T-cell (primary cell): Measurements from ENCODE around the gene CEACAM16. TPM values are rescaled to one million over a fixed set of nuclear protein-coding genes. Genes with fewer than 3 reads are reported as not detected.

Experiments
- ATAC-seq, 4 experiments: fragments of 200-7000 bp in 3 of 4; fragments of 150-1000 bp in 1 of 4; cut with Tn5 transposase; replicated peaks in 1 of 4; 1 replicate in 3 of 4; 2 replicates in 1 of 4; pipeline ENCODE4 v1.10.0; 2021; ENCODE audit warnings: moderate library complexity in 3 of 4, mild to moderate bottlenecking in 2 of 4, moderate number of reproducible peaks in 1 of 4
- CTCF ChIA-PET, 2 donors: fragments of 300-600 bp; sonication (Branson Sonifier 250); formaldehyde crosslinking; loops; one replicate each; lab custom pipeline; 2022; ENCODE audit warnings: antibody characterized with exemption in 2 of 2; lab: Charles Lee
- POLR2A ChIA-PET, 2 donors: fragments of 300-600 bp; sonication (Branson Sonifier 250); formaldehyde crosslinking; loops; one replicate each; lab custom pipeline; 2022; ENCODE audit warnings: antibody characterized with exemption in 2 of 2; lab: Charles Lee
- DNase-seq, 35 experiments: peaks; one replicate each; pipeline versions ENCODE4 v3.0.0 to v3.0.0-alpha.2; 2013 to 2023
- H3K27ac ChIP-seq: one replicate; pipeline ENCODE4 v1.5.1; 2013; ENCODE audit warnings: low read length
- H3K27me3 ChIP-seq, 2 experiments: replicated peaks in 1 of 2; 1 replicate in 1 of 2; 2 replicates in 1 of 2; pipeline versions ENCODE4 v1.6.1 to v1.7.0; 2013; ENCODE audit warnings: low read length in 1 of 2, mixed read lengths in 1 of 2; ENCODE audit not compliant: control insufficient read depth in 2 of 2, insufficient read depth in 2 of 2; ENCODE audit errors: extremely low read depth in 1 of 2
- H3K36me3 ChIP-seq, 2 donors: 1 replicate in 1 of 2; 2 replicates in 1 of 2; pipeline versions ENCODE4 v1.6.1 to v1.7.0; 2013; ENCODE audit warnings: low read length in 1 of 2; ENCODE audit not compliant: control insufficient read depth in 2 of 2, insufficient read depth in 1 of 2; ENCODE audit errors: extremely low read depth in 1 of 2
- H3K4me1 ChIP-seq, 2 experiments: 1 replicate in 1 of 2; 2 replicates in 1 of 2; pipeline versions ENCODE4 v1.6.1 to v1.7.0; 2013; ENCODE audit warnings: low read length in 2 of 2, mixed read lengths in 1 of 2; ENCODE audit not compliant: insufficient read depth in 2 of 2, control insufficient read depth in 1 of 2; ENCODE audit errors: extremely low read depth in 1 of 2
- H3K4me3 ChIP-seq, 2 donors: 1 replicate in 1 of 2; 2 replicates in 1 of 2; pipeline versions ENCODE4 v1.5.1 to v1.7.0; 2013; ENCODE audit warnings: mild to moderate bottlenecking in 2 of 2, low read length in 1 of 2, moderate library complexity in 1 of 2; ENCODE audit not compliant: control insufficient read depth in 1 of 2; ENCODE audit errors: extremely low read depth in 1 of 2
- H3K9me3 ChIP-seq: 2 replicates; pipeline ENCODE4 v1.7.0; 2013
- H3K27ac Mint-ChIP-seq, 2 donors: one replicate each; pipeline ENCODE4 v1.8.0; 2020 to 2021; ENCODE audit warnings: mild to moderate bottlenecking in 2 of 2, mixed read lengths in 2 of 2
- H3K27me3 Mint-ChIP-seq, 2 donors: one replicate each; pipeline ENCODE4 v1.8.0; 2021 to 2022; ENCODE audit warnings: mixed read lengths in 2 of 2
- H3K36me3 Mint-ChIP-seq: one replicate; pipeline ENCODE4 v1.8.0; 2021; ENCODE audit warnings: mixed read lengths
- H3K4me1 Mint-ChIP-seq, 3 donors: one replicate each; pipeline ENCODE4 v1.8.0; 2020 to 2022; ENCODE audit warnings: mixed read lengths in 3 of 3, mild to moderate bottlenecking in 1 of 3
- H3K4me3 Mint-ChIP-seq, 3 donors: one replicate each; pipeline ENCODE4 v1.8.0; 2020 to 2022; ENCODE audit warnings: mild to moderate bottlenecking in 3 of 3, mixed read lengths in 3 of 3, moderate library complexity in 3 of 3
- H3K9me3 Mint-ChIP-seq, 3 donors: one replicate each; pipeline ENCODE4 v1.8.0; 2020 to 2022; ENCODE audit warnings: mixed read lengths in 3 of 3
- WGBS: methylation state at CpG from one replicate; pipeline ENCODE4 v1.1.5; 2013; ENCODE audit warnings: missing lambda C conversion rate; ENCODE audit not compliant: insufficient coverage; 5-methylcytosine and 5-hydroxymethylcytosine counted together
- total RNA-seq, 35 experiments: library from RNA in 6 of 35; stranded (reverse) in 6 of 35; fragments of 120-200 nt in 1 of 35; gene quantifications; one replicate each; pipeline versions ENCODE4 v1.2.1 to v1.2.4 and lab custom pipeline; 2013 to 2026

The CEACAM16 gene
- total RNA-seq, 5 donors from 2014 or later (not counting 1 experiment from before 2014, with no cell fraction given) = not detected

DNA sequence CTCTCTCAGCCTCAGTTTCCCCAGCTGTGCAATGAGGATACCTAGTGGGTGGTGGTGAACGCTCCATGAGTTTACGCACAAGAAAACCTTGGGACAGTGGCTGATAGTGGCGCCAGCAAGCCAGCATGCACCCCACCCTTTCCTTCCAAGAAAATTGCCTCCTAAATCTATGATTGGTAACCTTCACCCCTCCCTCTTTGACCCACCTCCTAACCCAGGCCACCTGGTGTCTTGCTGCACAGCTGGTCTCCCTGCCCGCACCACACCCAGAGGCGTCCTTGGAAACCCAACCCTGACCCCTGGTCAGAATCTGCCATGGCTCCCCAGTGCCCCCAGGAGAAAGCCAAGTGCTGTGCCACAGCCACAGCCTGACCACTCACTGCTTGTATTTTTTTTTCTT is 26.7 kb downstream of the CEACAM16 start:
- DNase-seq (no peak), ATAC-seq (no peak)
- Mint-ChIP-seq H3K9me3 (no peaks in the 10 kb centered on the region), H3K36me3 (no peaks in the 10 kb centered on the region), H3K27ac (no peak overlapping the region), H3K4me3 (no peak overlapping the region), H3K27me3 (no peaks in the 10 kb centered on the region), H3K4me1 (peaks cover 32 to 39% (median 38%) of the 10 kb centered on the region in 3 donors)
- Histone ChIP-seq H3K4me1 (peaks cover 2 to 45% of the 10 kb centered on the region in 2 experiments), H3K9me3 (no peaks in the 10 kb centered on the region), H3K27ac (no peak overlapping the region), H3K4me3 (no peak overlapping the region), H3K36me3 (no peaks in the 10 kb centered on the region), H3K27me3 (peaks cover 0 to 36% of the 10 kb centered on the region in 2 experiments)
- CTCF ChIA-PET = interaction anchor here (1.1 to 6.3 kb wide), 3 partner anchors 12 to 47 kb away, joined by 6 to 199 read pairs (median 45); no protein-coding TSS in a partner anchor
- no CpG with 5 or more reads among the region's 5 CpGs for WGBS
- POLR2A ChIA-PET = interaction anchor here in 1 of 2 donors (0.6 kb wide), 1 partner anchor 235 kb away, joined by 9 read pairs; no protein-coding TSS in a partner anchor

DNA sequence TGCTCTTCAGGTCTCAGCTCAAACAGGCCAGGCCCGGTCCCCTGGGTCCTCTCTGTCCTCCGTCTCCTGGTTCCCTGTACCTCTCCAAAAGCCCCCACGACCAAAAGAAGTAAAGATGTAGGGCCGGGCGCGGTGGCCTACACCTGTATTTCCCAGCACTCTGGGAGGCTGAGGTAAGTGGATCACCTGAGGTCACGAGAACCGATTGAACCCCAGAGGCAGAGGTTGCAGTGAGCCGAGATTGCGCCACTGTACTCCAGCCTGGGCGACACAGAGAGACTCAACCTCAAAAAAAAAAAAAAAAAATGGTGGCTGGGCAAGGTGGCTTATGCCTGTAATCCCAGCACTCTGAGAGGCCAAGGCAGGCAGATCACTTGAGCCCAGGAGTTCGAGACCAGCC is 27.5 kb downstream of the CEACAM16 start:
- no peak for ATAC-seq
- Histone ChIP-seq H3K36me3 (no peaks in the 10 kb centered on the region), H3K27me3 (peaks cover 0 to 38% of the 10 kb centered on the region in 2 experiments), H3K4me3 (no peak overlapping the region), H3K27ac (no peak overlapping the region), H3K4me1 (peaks cover 2 to 45% of the 10 kb centered on the region in 2 experiments), H3K9me3 (no peaks in the 10 kb centered on the region)
- DNase-seq = no peak
- ChIA-PET CTCF (interaction anchor here in 1 of 2 donors (1.1 to 6.3 kb wide), 2 partner anchors 12 to 47 kb away, joined by 6 to 199 read pairs; no protein-coding TSS in a partner anchor), POLR2A (interaction anchor here in 1 of 2 donors (0.6 kb wide), 1 partner anchor 234 kb away, joined by 9 read pairs; no protein-coding TSS in a partner anchor)
- Mint-ChIP-seq H3K27ac (no peak overlapping the region), H3K4me1 (peaks cover 32 to 39% (median 38%) of the 10 kb centered on the region in 3 donors), H3K27me3 (no peaks in the 10 kb centered on the region), H3K4me3 (no peak overlapping the region), H3K9me3 (no peaks in the 10 kb centered on the region), H3K36me3 (no peaks in the 10 kb centered on the region)
- 100% methylated on average over 4 of the region's 12 CpGs for WGBS

GRCh38 chr19:44728178-44728577 is 29.2 kb downstream of the CEACAM16 start:
- Mint-ChIP-seq H3K9me3 (no peaks in the 10 kb centered on the region), H3K27me3 (no peaks in the 10 kb centered on the region), H3K4me3 (no peak overlapping the region), H3K27ac (no peak overlapping the region), H3K36me3 (no peaks in the 10 kb centered on the region), H3K4me1 (peaks cover 25 to 32% (median 31%) of the 10 kb centered on the region in 3 donors)
- no peaks in the 10 kb centered on the region for H3K9me3 ChIP-seq
- H3K4me3 ChIP-seq = no peak overlapping the region
- peaks cover 2 to 33% of the 10 kb centered on the region in 2 experiments for H3K4me1 ChIP-seq
- H3K27me3 ChIP-seq = peaks cover 0 to 29% of the 10 kb centered on the region in 2 experiments
- H3K36me3 ChIP-seq = no peaks in the 10 kb centered on the region
- no peak for DNase-seq
- 62% methylated on average over 3 of the region's 6 CpGs for WGBS
- H3K27ac ChIP-seq = no peak overlapping the region
- POLR2A ChIA-PET = interaction anchor here in 1 of 2 donors (0.6 kb wide), 1 partner anchor 350 kb away, joined by 3 read pairs; no protein-coding TSS in a partner anchor
- no peak for ATAC-seq
- CTCF ChIA-PET = interaction anchor here (0.7 to 1.0 kb wide), 3 partner anchors 43 to 346 kb away, joined by 3 to 6 read pairs (median 4); no protein-coding TSS in a partner anchor

DNA sequence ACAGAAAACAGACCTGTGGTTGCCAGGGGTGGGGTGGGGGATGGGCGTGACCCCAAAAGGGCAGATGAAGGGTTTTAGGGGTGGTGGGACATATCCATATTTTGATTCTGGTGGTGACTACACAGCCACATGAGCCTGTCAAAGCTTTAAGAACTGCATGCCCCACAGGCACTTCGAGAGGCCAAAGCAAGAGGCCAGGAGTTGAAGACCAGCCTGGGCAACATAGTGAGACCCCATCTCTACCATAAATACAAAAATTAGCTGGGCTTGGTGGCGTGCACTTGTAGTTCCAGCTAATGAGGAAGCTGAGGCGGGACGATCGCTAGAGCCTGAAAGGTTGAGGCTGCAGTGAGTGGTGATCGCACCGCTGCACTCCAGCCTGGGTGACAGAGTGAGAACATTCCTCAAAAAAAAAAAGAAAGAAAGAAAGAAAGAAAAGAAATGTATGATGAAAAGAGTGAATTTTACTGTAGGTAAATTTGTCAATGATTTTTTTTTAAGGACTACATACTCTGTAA is 30.6 kb downstream of the CEACAM16 start:
- Histone ChIP-seq H3K9me3 (no peaks in the 10 kb centered on the region), H3K4me3 (no peak overlapping the region), H3K4me1 (peaks cover 2 to 21% of the 10 kb centered on the region in 2 experiments), H3K27ac (no peak overlapping the region), H3K36me3 (no peaks in the 10 kb centered on the region), H3K27me3 (peaks cover 0 to 15% of the 10 kb centered on the region in 2 experiments)
- DNase-seq (no peak), ATAC-seq (no peak)
- ChIA-PET CTCF (interaction anchor here (0.7 to 1.2 kb wide), 3 partner anchors 41 to 43 kb away, joined by 3 to 9 read pairs (median 4); no protein-coding TSS in a partner anchor), POLR2A (no interaction called here)
- Mint-ChIP-seq H3K9me3 (no peaks in the 10 kb centered on the region), H3K27me3 (no peaks in the 10 kb centered on the region), H3K36me3 (no peaks in the 10 kb centered on the region), H3K4me3 (no peak overlapping the region), H3K27ac (no peak overlapping the region), H3K4me1 (peaks cover 11 to 18% (median 18%) of the 10 kb centered on the region in 3 donors)
- no CpG with 5 or more reads among the region's 8 CpGs for WGBS

DNA sequence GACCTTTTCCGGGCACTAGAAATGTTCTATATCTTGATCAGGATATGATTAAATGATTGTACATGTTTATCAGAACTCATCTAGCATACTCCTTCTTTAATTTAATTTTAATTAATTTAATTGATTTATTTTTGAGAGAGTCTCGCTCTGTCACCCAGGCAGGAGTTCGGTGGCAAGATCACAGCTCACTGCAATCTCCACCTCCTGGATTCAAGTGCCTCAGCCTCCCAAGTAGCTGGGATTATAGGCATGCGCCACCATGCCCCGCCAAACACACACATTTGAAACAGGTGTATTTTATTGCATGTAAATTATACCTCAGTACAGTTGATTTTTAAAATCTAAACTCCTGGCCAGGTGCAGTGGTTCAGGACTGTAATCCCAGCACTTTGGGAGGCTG is 32.1 kb downstream of the CEACAM16 start:
- no peaks in the 10 kb centered on the region for H3K27me3 Mint-ChIP-seq
- DNase-seq (no peak), ATAC-seq (no peak)
- no peaks in the 10 kb centered on the region for H3K36me3 Mint-ChIP-seq
- H3K4me1 ChIP-seq = peaks cover 2 to 10% of the 10 kb centered on the region in 2 experiments
- no peak overlapping the region for H3K27ac Mint-ChIP-seq
- ChIA-PET POLR2A (no interaction called here), CTCF (no interaction called here)
- no CpG with 5 or more reads among the region's 5 CpGs for WGBS
- H3K36me3 ChIP-seq = no peaks in the 10 kb centered on the region
- H3K4me1 Mint-ChIP-seq = peaks cover 8 to 17% (median 12%) of the 10 kb centered on the region in 3 donors
- no peaks in the 10 kb centered on the region for H3K9me3 Mint-ChIP-seq
- no peak overlapping the region for H3K27ac ChIP-seq
- H3K9me3 ChIP-seq = no peaks in the 10 kb centered on the region
- no peak overlapping the region for H3K4me3 Mint-ChIP-seq
- no peak overlapping the region for H3K4me3 ChIP-seq
- H3K27me3 ChIP-seq = peaks cover 0 to 5% of the 10 kb centered on the region in 2 experiments

GRCh38 chr19:44731622-44732021 is 32.7 kb downstream of the CEACAM16 start:
- ATAC-seq = no peak
- no peak overlapping the region for H3K27ac Mint-ChIP-seq
- H3K4me1 Mint-ChIP-seq = peaks cover 8 to 17% (median 10%) of the 10 kb centered on the region in 3 donors
- Histone ChIP-seq H3K4me1 (peaks cover 2 to 10% of the 10 kb centered on the region in 2 experiments), H3K27ac (no peak overlapping the region), H3K9me3 (no peaks in the 10 kb centered on the region), H3K27me3 (peaks cover 0 to 5% of the 10 kb centered on the region in 2 experiments), H3K36me3 (no peaks in the 10 kb centered on the region), H3K4me3 (no peak overlapping the region)
- H3K9me3 Mint-ChIP-seq = no peaks in the 10 kb centered on the region
- H3K27me3 Mint-ChIP-seq = no peaks in the 10 kb centered on the region
- ChIA-PET CTCF (no interaction called here), POLR2A (interaction anchor here in 1 of 2 donors (0.6 kb wide), 1 partner anchor 452 kb away, joined by 8 read pairs; no protein-coding TSS in a partner anchor)
- DNase-seq = no peak
- no peak overlapping the region for H3K4me3 Mint-ChIP-seq
- no peaks in the 10 kb centered on the region for H3K36me3 Mint-ChIP-seq
- WGBS = 52% methylated on average over 2 of the region's 5 CpGs
